Measurements from ENCODE around the gene PODNL1.

The PODNL1 gene

GRCh38 chr19:13984875-13985741, 46.9 kb upstream of the PODNL1 start:
- H3K9me3 Mint-ChIP-seq: no peaks in the 10 kb centered on the region
- TF ChIP-seq CTCF (IDR thresholded peaks at IDR 0.05; ENCODE audit: unreplicated experiment in 3 of 3): no peak
- H3K27ac Mint-ChIP-seq: peak overlapping the region; percentile 51 to 76 (median 62)
- H3K4me1 Mint-ChIP-seq: peaks cover 22% of the 10 kb centered on the region
- H3K36me3 Mint-ChIP-seq (ENCODE audit: low read depth): peaks cover 15% of the 10 kb centered on the region
- no peak overlapping the region for H3K4me3 Mint-ChIP-seq
- H3K27me3 Mint-ChIP-seq (ENCODE audit: low read depth): peaks cover 3% of the 10 kb centered on the region

GRCh38 chr19:13984186-13984585, 46.0 kb upstream of the PODNL1 start:
- TF ChIP-seq CTCF (IDR thresholded peaks at IDR 0.05; ENCODE audit: unreplicated experiment in 3 of 3): no peak
- Mint-ChIP-seq H3K4me1 (peaks cover 14% of the 10 kb centered on the region), H3K27ac (no peak overlapping the region)

GRCh38 chr19:13983213-13983889, 45.1 kb upstream of the PODNL1 start:
- H3K4me3 Mint-ChIP-seq: no peak overlapping the region
- peaks cover 14% of the 10 kb centered on the region for H3K4me1 Mint-ChIP-seq
- no peak for TF ChIP-seq CTCF (IDR thresholded peaks at IDR 0.05; ENCODE audit: unreplicated experiment in 3 of 3)
- no peaks in the 10 kb centered on the region for H3K9me3 Mint-ChIP-seq
- peaks cover 5% of the 10 kb centered on the region for H3K36me3 Mint-ChIP-seq (ENCODE audit: low read depth)
- H3K27me3 Mint-ChIP-seq (ENCODE audit: low read depth): peaks cover 3% of the 10 kb centered on the region
- H3K27ac Mint-ChIP-seq: no peak overlapping the region

More at GRCh38 chr19:13984186-13984585, 46.0 kb upstream of the PODNL1 start:
- H3K36me3 Mint-ChIP-seq (ENCODE audit: low read depth): peaks cover 6% of the 10 kb centered on the region
- no peak overlapping the region for H3K4me3 Mint-ChIP-seq
- H3K27me3 Mint-ChIP-seq (ENCODE audit: low read depth): peaks cover 3% of the 10 kb centered on the region
- no peaks in the 10 kb centered on the region for H3K9me3 Mint-ChIP-seq

GRCh38 chr19:13982773-13983172, 44.6 kb upstream of the PODNL1 start:
- Mint-ChIP-seq H3K4me1 (peaks cover 14% of the 10 kb centered on the region), H3K27me3 (ENCODE audit: low read depth) (peaks cover 3% of the 10 kb centered on the region), H3K27ac (no peak overlapping the region), H3K36me3 (ENCODE audit: low read depth) (peaks cover 5% of the 10 kb centered on the region), H3K9me3 (no peaks in the 10 kb centered on the region), H3K4me3 (no peak overlapping the region)
- TF ChIP-seq CTCF (IDR thresholded peaks at IDR 0.05; ENCODE audit: unreplicated experiment in 3 of 3): no peak

- no peaks in the 10 kb centered on the region for H3K9me3 Mint-ChIP-seq
- TF ChIP-seq CTCF (IDR thresholded peaks at IDR 0.05; ENCODE audit: unreplicated experiment in 3 of 3): no peak
- H3K27ac Mint-ChIP-seq: no peak overlapping the region
- H3K36me3 Mint-ChIP-seq (ENCODE audit: low read depth): peaks cover 5% of the 10 kb centered on the region
- H3K4me1 Mint-ChIP-seq: peaks cover 9% of the 10 kb centered on the region
- H3K4me3 Mint-ChIP-seq: no peak overlapping the region
- peaks cover 3% of the 10 kb centered on the region for H3K27me3 Mint-ChIP-seq (ENCODE audit: low read depth)
Measured at GRCh38 chr19:13981988-13982501, 43.8 kb upstream of the PODNL1 start.
